ENCODE results near the gene GOLGA6B. TPM values are rescaled to one million over a fixed set of nuclear protein-coding genes. Genes with fewer than 3 reads are reported as not detected.
A peak's percentile ranks its signal among the peaks of the same experiment; 100 is the strongest.
"Not testable (repeated sequence)": the region's sequence is repeated elsewhere in the genome, so short reads cannot be mapped to it uniquely, and the experiment has no call there.

The GOLGA6B gene
- total RNA-seq, 1 donor from 2014 or later, result not detected

DNA sequence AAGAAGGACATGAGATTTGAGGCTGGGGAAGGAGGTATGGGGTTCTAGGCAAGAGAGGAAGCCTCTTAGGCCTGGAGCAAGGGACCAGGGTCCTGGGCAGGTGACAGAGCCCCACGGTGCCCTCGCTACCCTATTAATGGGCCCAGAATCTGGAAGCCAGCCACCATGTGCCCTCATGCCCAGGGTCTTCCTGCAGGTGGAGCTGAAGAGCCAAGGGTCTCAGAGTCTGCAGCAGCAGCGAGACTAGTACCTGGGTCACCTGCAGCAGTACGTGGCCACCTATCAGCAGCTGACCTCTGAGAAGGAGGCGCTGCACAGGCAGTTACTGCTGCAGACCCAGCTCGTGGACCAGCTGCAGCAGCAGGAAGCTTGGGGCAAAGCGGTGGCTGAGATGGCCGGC lies 9.4 kb downstream of the GOLGA6B start:
- not testable (repeated sequence) for DNase-seq (ENCODE audit: low read depth); H3K27me3 ChIP-seq (ENCODE audit: control insufficient read depth, insufficient read depth, low read length); H3K4me3 ChIP-seq (ENCODE audit: low read depth, low read length); H3K36me3 ChIP-seq (ENCODE audit: control insufficient read depth, insufficient read depth, low read length)

- H3K4me3 ChIP-seq (ENCODE audit: low read depth, low read length); DNase-seq (ENCODE audit: low read depth); H3K27me3 ChIP-seq (ENCODE audit: control insufficient read depth, insufficient read depth, low read length); H3K36me3 ChIP-seq (ENCODE audit: control insufficient read depth, insufficient read depth, low read length): not testable (repeated sequence)
These were observed 11.2 kb downstream of the GOLGA6B start for GRCh38 chr15:72665706-72666105.

GRCh38 chr15:72669803-72670202 lies 15.3 kb downstream of the GOLGA6B start:
- H3K4me3 ChIP-seq (ENCODE audit: low read depth, low read length); H3K27me3 ChIP-seq (ENCODE audit: control insufficient read depth, insufficient read depth, low read length); H3K36me3 ChIP-seq (ENCODE audit: control insufficient read depth, insufficient read depth, low read length); DNase-seq (ENCODE audit: low read depth): not testable (repeated sequence)

- peak; percentile 80 for TF ChIP-seq CTCF (IDR thresholded peaks at IDR 0.05; ENCODE audit: insufficient read depth, low read length, poor library complexity, severe bottlenecking)
- not testable (repeated sequence) for H3K27me3 ChIP-seq (ENCODE audit: control insufficient read depth, insufficient read depth, low read length); H3K4me3 ChIP-seq (ENCODE audit: low read depth, low read length); DNase-seq (ENCODE audit: low read depth); H3K36me3 ChIP-seq (ENCODE audit: control insufficient read depth, insufficient read depth, low read length)
These were observed 16.3 kb downstream of the GOLGA6B start for GRCh38 chr15:72670656-72671352.

DNA sequence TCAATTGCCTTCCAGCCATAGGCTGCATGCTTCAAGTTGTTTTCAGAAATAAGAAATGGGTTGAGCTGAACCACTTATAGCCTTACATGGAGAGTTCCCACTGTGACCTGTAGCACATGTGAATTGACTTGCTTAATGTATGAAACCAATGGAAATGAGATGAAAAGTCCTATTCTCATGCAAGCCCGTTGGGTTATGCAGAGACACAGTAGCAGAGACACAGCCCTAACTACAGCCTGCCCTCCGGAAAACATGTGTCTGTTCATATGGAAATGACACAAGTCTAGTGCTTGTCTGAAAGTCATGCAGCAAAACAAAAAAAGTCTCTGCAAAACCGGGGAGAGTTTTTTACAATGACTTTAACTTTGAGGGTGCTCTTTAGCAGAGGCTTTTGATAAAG lies 17.0 kb downstream of the GOLGA6B start:
- H3K27me3 ChIP-seq (ENCODE audit: control insufficient read depth, insufficient read depth, low read length), result no peaks in the 10 kb centered on the region
- no peak for DNase-seq (ENCODE audit: low read depth)
- TF ChIP-seq CTCF (IDR thresholded peaks at IDR 0.05; ENCODE audit: insufficient read depth, low read length, poor library complexity, severe bottlenecking), result no peak
- no peaks in the 10 kb centered on the region for H3K36me3 ChIP-seq (ENCODE audit: control insufficient read depth, insufficient read depth, low read length)
- H3K4me3 ChIP-seq (ENCODE audit: low read depth, low read length), result no peak overlapping the region

GRCh38 chr15:72676838-72677237 lies 22.3 kb downstream of the GOLGA6B start:
- Histone ChIP-seq H3K27me3 (ENCODE audit: control insufficient read depth, insufficient read depth, low read length) (peaks cover 13% of the 10 kb centered on the region), H3K36me3 (ENCODE audit: control insufficient read depth, insufficient read depth, low read length) (no peaks in the 10 kb centered on the region), H3K4me3 (ENCODE audit: low read depth, low read length) (no peak overlapping the region)
- TF ChIP-seq CTCF (IDR thresholded peaks at IDR 0.05; ENCODE audit: insufficient read depth, low read length, poor library complexity, severe bottlenecking), result no peak
- no peak for DNase-seq (ENCODE audit: low read depth)

GRCh38 chr15:72680931-72681330 lies 26.4 kb downstream of the GOLGA6B start:
- no peak for DNase-seq (ENCODE audit: low read depth)
- peaks cover 13% of the 10 kb centered on the region for H3K27me3 ChIP-seq (ENCODE audit: control insufficient read depth, insufficient read depth, low read length)
- TF ChIP-seq CTCF (IDR thresholded peaks at IDR 0.05; ENCODE audit: insufficient read depth, low read length, poor library complexity, severe bottlenecking), result no peak
- no peaks in the 10 kb centered on the region for H3K36me3 ChIP-seq (ENCODE audit: control insufficient read depth, insufficient read depth, low read length)
- H3K4me3 ChIP-seq (ENCODE audit: low read depth, low read length), result no peak overlapping the region

Data from kidney epithelial cell (primary cell).